Measurements from ENCODE around the gene NHEJ1.

- TF ChIP-seq, protein P1, sequence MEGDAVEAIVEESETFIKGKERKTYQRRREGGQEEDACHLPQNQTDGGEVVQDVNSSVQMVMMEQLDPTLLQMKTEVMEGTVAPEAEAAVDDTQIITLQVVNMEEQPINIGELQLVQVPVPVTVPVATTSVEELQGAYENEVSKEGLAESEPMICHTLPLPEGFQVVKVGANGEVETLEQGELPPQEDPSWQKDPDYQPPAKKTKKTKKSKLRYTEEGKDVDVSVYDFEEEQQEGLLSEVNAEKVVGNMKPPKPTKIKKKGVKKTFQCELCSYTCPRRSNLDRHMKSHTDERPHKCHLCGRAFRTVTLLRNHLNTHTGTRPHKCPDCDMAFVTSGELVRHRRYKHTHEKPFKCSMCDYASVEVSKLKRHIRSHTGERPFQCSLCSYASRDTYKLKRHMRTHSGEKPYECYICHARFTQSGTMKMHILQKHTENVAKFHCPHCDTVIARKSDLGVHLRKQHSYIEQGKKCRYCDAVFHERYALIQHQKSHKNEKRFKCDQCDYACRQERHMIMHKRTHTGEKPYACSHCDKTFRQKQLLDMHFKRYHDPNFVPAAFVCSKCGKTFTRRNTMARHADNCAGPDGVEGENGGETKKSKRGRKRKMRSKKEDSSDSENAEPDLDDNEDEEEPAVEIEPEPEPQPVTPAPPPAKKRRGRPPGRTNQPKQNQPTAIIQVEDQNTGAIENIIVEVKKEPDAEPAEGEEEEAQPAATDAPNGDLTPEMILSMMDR (IDR thresholded peaks at IDR 0.05) = no peak
- TF ChIP-seq POLR2AphosphoS5 (IDR thresholded peaks at IDR 0.05; ENCODE audit: low read depth, low read length) (no peak), GABPA (IDR thresholded peaks at IDR 0.05; ENCODE audit: low read depth) (no peak), EZH2phosphoT487 (IDR thresholded peaks at IDR 0.05; ENCODE audit: borderline replicate concordance, low read depth) (no peak), YY1 (IDR thresholded peaks at IDR 0.05; ENCODE audit: low read depth) (no peak), IRF3 (IDR thresholded peaks at IDR 0.05; ENCODE audit: low read depth, low read length) (no peak), FOXJ3 (CRISPR knock-in tag; IDR thresholded peaks at IDR 0.05) (no peak), RAD21 (IDR thresholded peaks at IDR 0.05; ENCODE audit: low read length) (no peak), MXI1 (IDR thresholded peaks at IDR 0.05; ENCODE audit: low read depth, low read length) (no peak), TAF1 (IDR thresholded peaks at IDR 0.05; ENCODE audit: borderline replicate concordance, low read depth, low read length) (no peak), REST (IDR thresholded peaks at IDR 0.05; ENCODE audit: low read depth, low read length) (no peak)
Observed at GRCh38 chr2:219062081-219062480, 98.5 kb downstream of the NHEJ1 start.
